ENCODE results near the gene AP2B1. TPM values are rescaled to one million over a fixed set of nuclear protein-coding genes. Genes with fewer than 3 reads are reported as not detected.

The AP2B1 gene
- total and polyA plus RNA-seq, 9 of the 15 experiments (the other 6 are each of a cell fraction or from before 2014, with no cell fraction given), result 60.1 to 287 (median 105) TPM

DNA sequence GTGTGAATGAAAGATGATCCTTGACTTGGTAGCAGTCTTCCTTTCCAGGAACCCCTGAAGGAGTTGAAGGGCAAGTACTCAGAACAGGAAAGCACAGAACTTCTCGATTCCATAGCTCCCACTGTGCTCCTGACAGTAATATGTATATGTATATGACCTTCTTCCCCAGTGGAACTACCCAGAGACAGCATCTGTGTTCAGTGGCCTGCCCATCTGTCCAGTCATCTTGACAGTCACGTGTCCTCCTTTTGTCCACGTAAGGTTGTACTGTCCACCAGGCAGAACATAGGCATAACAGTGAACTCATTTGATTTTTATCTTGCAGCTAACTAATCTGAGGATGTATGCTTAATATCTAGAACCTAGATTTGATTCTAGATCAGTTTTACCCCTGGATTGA lies 106.5 kb downstream of the AP2B1 start:
- H3K27ac ChIP-seq (ENCODE audit: extremely low read depth, low read depth, low read length), result no peak overlapping the region
- DNase-seq (ENCODE audit: extremely low read depth in 1 of 4, low spot score in 3 of 4) (no peak), FAIRE-seq (no peak), ATAC-seq (no peak)
- CTCF ChIA-PET (ENCODE audit: low intra/inter-chr PET ratio), result no interaction called here
- no peaks in the 10 kb centered on the region for H4K20me1 ChIP-seq (replicated peaks; ENCODE audit: control insufficient read depth, insufficient read depth, low read length)
- no TSS peak for BruUV-seq (replicated peaks)
- H3K36me3 ChIP-seq (ENCODE audit: control insufficient read depth, insufficient read depth, low read length), result peaks cover 92% of the 10 kb centered on the region
- H3K9me1 ChIP-seq (ENCODE audit: control insufficient read depth, insufficient read depth, low read length), result no peaks in the 10 kb centered on the region
- intact Hi-C loops (cut with micrococcal nuclease) (no loop called here), in situ Hi-C loops (cut with MboI) (no loop called here)
- no peaks in the 10 kb centered on the region for H3K79me2 ChIP-seq (ENCODE audit: control insufficient read depth, insufficient read depth, low read length)
- no peaks in the 10 kb centered on the region for H3K4me1 ChIP-seq (replicated peaks in 1 of 2; ENCODE audit: control insufficient read depth in 2 of 2, insufficient read depth in 2 of 2, low read length in 2 of 2)
- H3K4me2 ChIP-seq (ENCODE audit: insufficient read depth, low read length), result no peak overlapping the region
- 90% methylated on average over 3 of the region's 3 CpGs for WGBS (ENCODE audit: insufficient coverage, low coverage, missing lambda C conversion rate)
- no peak overlapping the region for H3K9ac ChIP-seq (ENCODE audit: insufficient read depth in 1 of 2, low read depth in 2 of 2, low read length in 2 of 2)
- no peak overlapping the region for H2AFZ ChIP-seq (ENCODE audit: low read depth, low read length)
- TF ChIP-seq CREBBP (IDR thresholded peaks at IDR 0.05; ENCODE audit: low read depth, low read length) (no peak), NR1H2 (CRISPR knock-in tag; IDR thresholded peaks at IDR 0.05) (no peak), ELF2 (CRISPR knock-in tag; IDR thresholded peaks at IDR 0.05) (no peak), ZNF23 (CRISPR knock-in tag; IDR thresholded peaks at IDR 0.05) (no peak), CREM (IDR thresholded peaks at IDR 0.05; ENCODE audit: low read depth) (no peak), THRAP3 (IDR thresholded peaks at IDR 0.05; ENCODE audit: borderline replicate concordance) (no peak), LCOR (CRISPR knock-in tag; IDR thresholded peaks at IDR 0.05) (no peak), NFIC (IDR thresholded peaks at IDR 0.05) (no peak), CXXC5 (CRISPR knock-in tag; IDR thresholded peaks at IDR 0.05) (no peak), ZNF121 (CRISPR knock-in tag; conservative IDR thresholded peaks at IDR 0.05) (no peak), MAFK (IDR thresholded peaks at IDR 0.05; ENCODE audit: low read length) (no peak)
- TF ChIP-seq, protein P1, sequence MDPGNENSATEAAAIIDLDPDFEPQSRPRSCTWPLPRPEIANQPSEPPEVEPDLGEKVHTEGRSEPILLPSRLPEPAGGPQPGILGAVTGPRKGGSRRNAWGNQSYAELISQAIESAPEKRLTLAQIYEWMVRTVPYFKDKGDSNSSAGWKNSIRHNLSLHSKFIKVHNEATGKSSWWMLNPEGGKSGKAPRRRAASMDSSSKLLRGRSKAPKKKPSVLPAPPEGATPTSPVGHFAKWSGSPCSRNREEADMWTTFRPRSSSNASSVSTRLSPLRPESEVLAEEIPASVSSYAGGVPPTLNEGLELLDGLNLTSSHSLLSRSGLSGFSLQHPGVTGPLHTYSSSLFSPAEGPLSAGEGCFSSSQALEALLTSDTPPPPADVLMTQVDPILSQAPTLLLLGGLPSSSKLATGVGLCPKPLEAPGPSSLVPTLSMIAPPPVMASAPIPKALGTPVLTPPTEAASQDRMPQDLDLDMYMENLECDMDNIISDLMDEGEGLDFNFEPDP (CRISPR knock-in tag; IDR thresholded peaks at IDR 0.05), result no peak
- TF ChIP-seq, protein P2, sequence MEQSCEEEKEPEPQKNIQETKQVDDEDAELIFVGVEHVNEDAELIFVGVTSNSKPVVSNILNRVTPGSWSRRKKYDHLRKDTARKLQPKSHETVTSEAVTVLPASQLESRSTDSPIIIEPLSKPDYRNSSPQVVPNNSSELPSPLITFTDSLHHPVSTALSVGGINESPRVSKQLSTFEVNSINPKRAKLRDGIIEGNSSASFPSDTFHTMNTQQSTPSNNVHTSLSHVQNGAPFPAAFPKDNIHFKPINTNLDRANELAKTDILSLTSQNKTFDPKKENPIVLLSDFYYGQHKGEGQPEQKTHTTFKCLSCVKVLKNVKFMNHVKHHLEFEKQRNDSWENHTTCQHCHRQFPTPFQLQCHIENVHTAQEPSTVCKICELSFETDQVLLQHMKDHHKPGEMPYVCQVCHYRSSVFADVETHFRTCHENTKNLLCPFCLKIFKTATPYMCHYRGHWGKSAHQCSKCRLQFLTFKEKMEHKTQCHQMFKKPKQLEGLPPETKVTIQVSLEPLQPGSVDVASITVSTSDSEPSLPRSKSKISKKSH (CRISPR knock-in tag; IDR thresholded peaks at IDR 0.05), result no peak
- POLR2A ChIA-PET, result no interaction called here
- H3K4me3 ChIP-seq, result no peak overlapping the region
- H3K27me3 ChIP-seq (ENCODE audit: control insufficient read depth in 2 of 2, insufficient read depth in 2 of 2, low read length in 2 of 2), result no peaks in the 10 kb centered on the region
- no peaks in the 10 kb centered on the region for H3K9me3 ChIP-seq (replicated peaks; ENCODE audit: control insufficient read depth, insufficient read depth, low read depth, low read length)

Measured in K562 (cell line).